ENCODE results near the gene DDX21.
A peak's percentile ranks its signal among the peaks of the same experiment; 100 is the strongest.

DNA sequence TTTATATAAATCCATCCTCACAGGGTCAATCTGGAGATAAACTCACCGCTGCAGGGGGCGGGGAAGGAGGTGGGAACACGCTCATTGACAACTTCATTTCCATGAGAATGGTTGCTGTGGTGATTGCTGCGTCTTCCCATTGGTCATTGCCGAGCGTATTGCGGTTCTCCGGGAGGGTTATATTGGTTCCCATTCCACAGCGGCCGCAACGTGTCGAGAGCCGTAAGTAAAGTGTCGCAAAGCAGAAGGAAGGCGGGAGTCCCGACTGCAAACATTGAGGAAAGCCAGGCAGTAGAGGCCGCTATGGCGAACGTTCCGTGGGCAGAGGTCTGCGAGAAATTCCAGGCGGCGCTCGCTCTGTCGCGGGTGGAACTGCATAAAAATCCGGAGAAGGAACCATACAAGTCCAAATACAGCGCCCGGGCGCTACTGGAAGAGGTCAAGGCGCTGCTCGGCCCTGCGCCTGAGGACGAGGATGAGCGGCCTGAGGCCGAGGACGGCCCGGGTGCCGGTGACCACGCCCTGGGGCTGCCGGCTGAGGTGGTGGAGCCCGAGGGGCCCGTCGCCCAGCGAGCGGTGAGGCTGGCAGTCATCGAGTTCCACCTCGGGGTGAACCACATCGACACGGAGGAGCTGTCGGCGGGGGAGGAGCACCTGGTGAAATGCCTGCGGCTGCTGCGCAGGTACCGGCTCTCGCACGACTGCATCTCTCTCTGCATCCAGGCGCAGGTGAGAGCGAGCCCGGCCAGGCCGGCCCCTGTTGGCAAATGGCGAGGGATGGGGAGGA, 32.8 kb downstream of the DDX21 start, which contains the start of gene KIFBP:
- TF ChIP-seq, protein P1, sequence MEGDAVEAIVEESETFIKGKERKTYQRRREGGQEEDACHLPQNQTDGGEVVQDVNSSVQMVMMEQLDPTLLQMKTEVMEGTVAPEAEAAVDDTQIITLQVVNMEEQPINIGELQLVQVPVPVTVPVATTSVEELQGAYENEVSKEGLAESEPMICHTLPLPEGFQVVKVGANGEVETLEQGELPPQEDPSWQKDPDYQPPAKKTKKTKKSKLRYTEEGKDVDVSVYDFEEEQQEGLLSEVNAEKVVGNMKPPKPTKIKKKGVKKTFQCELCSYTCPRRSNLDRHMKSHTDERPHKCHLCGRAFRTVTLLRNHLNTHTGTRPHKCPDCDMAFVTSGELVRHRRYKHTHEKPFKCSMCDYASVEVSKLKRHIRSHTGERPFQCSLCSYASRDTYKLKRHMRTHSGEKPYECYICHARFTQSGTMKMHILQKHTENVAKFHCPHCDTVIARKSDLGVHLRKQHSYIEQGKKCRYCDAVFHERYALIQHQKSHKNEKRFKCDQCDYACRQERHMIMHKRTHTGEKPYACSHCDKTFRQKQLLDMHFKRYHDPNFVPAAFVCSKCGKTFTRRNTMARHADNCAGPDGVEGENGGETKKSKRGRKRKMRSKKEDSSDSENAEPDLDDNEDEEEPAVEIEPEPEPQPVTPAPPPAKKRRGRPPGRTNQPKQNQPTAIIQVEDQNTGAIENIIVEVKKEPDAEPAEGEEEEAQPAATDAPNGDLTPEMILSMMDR (IDR thresholded peaks at IDR 0.05), result peak in 1 of 3 experiments; percentile 41
- TF ChIP-seq POLR2A (IDR thresholded peaks at IDR 0.05), result peak; percentile 81

Data from testis (tissue), 2 donors.